ENCODE data around the gene ROR1.

ROR1 gene

GRCh38 chr1:63920154-63921117 lies 146.6 kb downstream of the ROR1 start:
- Mint-ChIP-seq H3K9me3 (no peaks in the 10 kb centered on the region), H3K4me1 (ENCODE audit: low read depth) (no peaks in the 10 kb centered on the region), H3K27ac (no peak overlapping the region), H3K36me3 (ENCODE audit: low read depth) (no peaks in the 10 kb centered on the region), H3K4me3 (no peak overlapping the region), H3K27me3 (ENCODE audit: low read depth) (peaks cover 2% of the 10 kb centered on the region)
- DNase-seq (ENCODE audit: low spot score) = no peak

DNA sequence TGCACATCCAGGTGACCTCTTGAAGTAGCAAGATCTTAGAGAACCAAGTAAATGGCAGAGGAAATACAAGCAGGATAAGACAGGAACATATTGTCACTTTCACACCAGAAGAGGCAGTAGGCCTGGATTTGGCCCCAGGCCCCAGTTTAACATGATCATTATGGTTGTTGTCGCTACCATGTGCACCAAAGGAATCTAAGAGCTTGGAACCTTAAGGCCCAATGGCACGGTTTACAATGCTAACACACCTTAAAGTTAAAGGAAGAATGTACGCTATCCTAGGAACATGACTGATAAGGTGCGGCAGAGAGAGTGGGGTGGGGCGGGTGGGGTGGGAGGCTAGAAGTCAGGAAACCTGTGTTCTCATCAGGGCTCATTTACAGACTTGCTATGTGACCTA lies 147.5 kb downstream of the ROR1 start:
- no peak overlapping the region for H3K27ac Mint-ChIP-seq
- no peak for DNase-seq (ENCODE audit: low spot score)
- no peaks in the 10 kb centered on the region for H3K9me3 Mint-ChIP-seq
- H3K4me1 Mint-ChIP-seq (ENCODE audit: low read depth) = no peaks in the 10 kb centered on the region
- no peaks in the 10 kb centered on the region for H3K36me3 Mint-ChIP-seq (ENCODE audit: low read depth)
- H3K27me3 Mint-ChIP-seq (ENCODE audit: low read depth) = peaks cover 2% of the 10 kb centered on the region
- no peak overlapping the region for H3K4me3 Mint-ChIP-seq

GRCh38 chr1:63921802-63922201 lies 148.0 kb downstream of the ROR1 start:
- Mint-ChIP-seq H3K4me3 (no peak overlapping the region), H3K36me3 (ENCODE audit: low read depth) (no peaks in the 10 kb centered on the region), H3K9me3 (no peaks in the 10 kb centered on the region), H3K27ac (no peak overlapping the region), H3K27me3 (ENCODE audit: low read depth) (peaks cover 2% of the 10 kb centered on the region), H3K4me1 (ENCODE audit: low read depth) (no peaks in the 10 kb centered on the region)
- no peak for DNase-seq (ENCODE audit: low spot score)

DNA sequence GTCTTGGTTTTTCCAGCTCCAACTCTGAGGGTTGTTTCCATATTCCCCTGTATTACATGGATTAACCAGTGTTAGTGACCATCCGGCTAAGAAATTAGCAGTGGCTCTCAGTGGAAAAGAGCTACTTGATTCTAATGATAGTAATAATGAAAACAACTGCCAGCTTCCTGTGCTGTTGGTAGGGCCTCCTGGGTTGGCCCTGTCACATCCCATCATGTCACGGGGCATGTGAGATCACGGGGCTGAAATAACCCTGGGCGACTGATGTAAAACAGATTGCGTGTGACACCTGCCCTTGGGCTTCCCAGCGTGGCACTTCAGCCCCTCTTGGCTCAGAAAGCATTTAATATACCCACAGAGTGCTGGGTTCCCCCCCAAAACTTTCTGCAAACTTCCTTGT lies 149.0 kb downstream of the ROR1 start:
- no peak overlapping the region for H3K27ac Mint-ChIP-seq
- H3K4me3 Mint-ChIP-seq = no peak overlapping the region
- no peaks in the 10 kb centered on the region for H3K4me1 Mint-ChIP-seq (ENCODE audit: low read depth)
- DNase-seq (ENCODE audit: low spot score) = no peak
- H3K27me3 Mint-ChIP-seq (ENCODE audit: low read depth) = peaks cover 2% of the 10 kb centered on the region
- no peaks in the 10 kb centered on the region for H3K36me3 Mint-ChIP-seq (ENCODE audit: low read depth)
- H3K9me3 Mint-ChIP-seq = no peaks in the 10 kb centered on the region

DNA sequence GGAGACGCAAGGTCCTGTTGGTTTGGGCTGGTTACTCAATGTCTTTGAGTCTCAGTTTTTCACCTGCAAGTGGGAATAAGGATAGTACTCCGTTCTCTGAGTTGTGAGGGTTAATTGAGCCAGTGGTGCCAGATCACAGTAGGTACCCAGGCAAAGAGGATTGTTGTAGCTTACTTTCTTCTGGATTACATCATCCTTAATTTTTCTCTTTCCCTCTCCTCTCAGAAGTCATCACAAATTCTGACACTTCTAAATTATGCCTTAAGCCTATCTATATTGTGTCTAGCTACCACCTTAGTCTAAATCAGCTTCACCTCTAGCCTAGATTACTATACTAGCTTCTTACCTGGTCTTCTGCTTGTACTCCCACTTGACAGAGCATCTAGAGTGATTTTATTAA lies 149.5 kb downstream of the ROR1 start:
- Mint-ChIP-seq H3K36me3 (ENCODE audit: low read depth) (no peaks in the 10 kb centered on the region), H3K27me3 (ENCODE audit: low read depth) (peaks cover 2% of the 10 kb centered on the region), H3K27ac (no peak overlapping the region), H3K4me1 (ENCODE audit: low read depth) (no peaks in the 10 kb centered on the region), H3K9me3 (no peaks in the 10 kb centered on the region), H3K4me3 (no peak overlapping the region)
- no peak for DNase-seq (ENCODE audit: low spot score)

DNA sequence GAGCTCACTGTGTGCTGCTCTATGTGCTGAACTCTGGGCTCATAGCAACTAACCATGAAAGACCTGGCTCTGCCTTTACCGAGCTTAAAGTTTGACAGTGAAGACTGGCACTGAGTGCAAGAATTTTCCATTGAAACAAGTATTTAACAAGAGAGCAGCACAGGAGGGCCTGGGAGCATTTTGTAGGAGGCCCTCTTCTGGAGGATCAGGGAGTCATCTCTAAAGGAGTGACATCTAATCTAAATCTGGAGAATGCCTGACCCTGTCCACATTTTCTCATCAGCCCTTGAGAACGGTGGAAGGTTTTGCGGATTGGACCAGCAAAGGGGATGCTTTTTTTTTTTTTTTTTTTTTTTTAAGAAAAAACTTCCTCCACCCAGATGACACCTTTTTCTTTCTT lies 150.8 kb downstream of the ROR1 start:
- no peak for DNase-seq (ENCODE audit: low spot score)
- Mint-ChIP-seq H3K27me3 (ENCODE audit: low read depth) (peaks cover 2% of the 10 kb centered on the region), H3K4me3 (no peak overlapping the region), H3K9me3 (no peaks in the 10 kb centered on the region), H3K36me3 (ENCODE audit: low read depth) (no peaks in the 10 kb centered on the region), H3K4me1 (ENCODE audit: low read depth) (no peaks in the 10 kb centered on the region), H3K27ac (no peak overlapping the region)

DNA sequence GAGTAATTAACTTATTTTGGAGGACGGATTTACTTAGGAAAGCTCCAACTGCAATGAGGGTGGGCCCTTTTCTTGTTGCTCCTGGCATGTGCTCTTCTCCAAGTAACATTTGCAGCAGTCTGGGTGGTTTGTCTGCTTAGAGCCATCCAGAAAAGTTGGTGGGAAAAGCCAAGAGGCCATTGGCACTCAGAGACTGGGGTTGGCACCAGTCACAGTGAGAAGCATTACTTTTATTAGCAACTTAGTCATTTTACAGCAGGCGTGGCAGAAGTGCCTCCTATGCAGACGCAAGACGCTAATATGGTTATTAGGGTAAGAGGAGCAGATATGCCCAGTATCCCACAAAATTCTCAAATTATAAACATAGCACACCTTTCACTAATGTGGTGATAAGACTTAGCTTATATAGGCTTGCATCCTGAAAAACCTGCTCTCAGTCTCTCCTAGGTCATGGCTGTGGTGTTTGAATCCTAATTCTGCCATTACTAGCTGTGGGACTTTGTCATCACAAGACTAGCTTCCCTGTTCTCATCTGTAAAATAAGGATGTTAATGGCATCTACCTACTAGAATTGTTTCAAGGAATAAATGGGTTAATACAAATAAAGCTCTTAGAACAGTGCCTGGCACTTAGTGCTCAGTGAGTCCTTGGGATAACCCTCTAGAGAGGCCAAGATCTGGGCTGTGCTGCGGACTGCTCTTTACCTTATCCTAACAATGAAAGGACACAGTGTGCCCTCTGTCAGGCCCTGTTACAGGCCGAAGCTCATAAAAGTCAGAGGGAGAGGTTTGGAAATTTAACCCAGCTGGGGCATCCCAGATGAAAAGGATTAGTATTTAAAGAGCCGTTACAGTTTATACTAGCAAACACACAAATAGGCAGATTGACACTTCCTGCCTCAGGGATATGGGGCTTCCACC lies 154.6 kb downstream of the ROR1 start:
- H3K4me1 Mint-ChIP-seq (ENCODE audit: low read depth) = no peaks in the 10 kb centered on the region
- H3K4me3 Mint-ChIP-seq = no peak overlapping the region
- no peak for DNase-seq (ENCODE audit: low spot score)
- no peak overlapping the region for H3K27ac Mint-ChIP-seq
- no peaks in the 10 kb centered on the region for H3K36me3 Mint-ChIP-seq (ENCODE audit: low read depth)
- peaks cover 2% of the 10 kb centered on the region for H3K27me3 Mint-ChIP-seq (ENCODE audit: low read depth)
- no peaks in the 10 kb centered on the region for H3K9me3 Mint-ChIP-seq

- DNase-seq (ENCODE audit: low spot score) = no peak
- no peak overlapping the region for H3K27ac Mint-ChIP-seq
- no peaks in the 10 kb centered on the region for H3K36me3 Mint-ChIP-seq (ENCODE audit: low read depth)
- no peaks in the 10 kb centered on the region for H3K4me1 Mint-ChIP-seq (ENCODE audit: low read depth)
- H3K27me3 Mint-ChIP-seq (ENCODE audit: low read depth) = no peaks in the 10 kb centered on the region
- H3K9me3 Mint-ChIP-seq = no peaks in the 10 kb centered on the region
- H3K4me3 Mint-ChIP-seq = no peak overlapping the region
Measured at GRCh38 chr1:63929106-63929478, 155.3 kb downstream of the ROR1 start.

DNA sequence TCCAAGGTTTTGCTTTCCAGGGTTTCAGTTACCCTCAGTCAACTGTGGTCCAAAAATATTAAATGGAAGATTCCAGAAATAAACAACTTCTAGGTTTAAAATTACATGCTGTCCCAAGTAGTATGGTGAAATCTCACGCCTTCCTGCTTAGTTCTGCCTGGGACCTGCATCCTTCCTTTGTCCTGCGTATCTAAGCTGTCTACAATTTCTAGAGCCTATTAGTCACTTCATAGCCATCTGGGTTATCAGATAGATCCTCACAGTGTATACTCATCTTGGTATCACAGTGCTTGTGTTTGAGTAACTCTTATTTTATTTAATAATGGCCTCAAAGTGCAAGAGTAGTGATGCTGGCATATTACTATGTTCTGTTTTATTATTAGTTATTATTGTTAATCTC lies 157.7 kb downstream of the ROR1 start:
- H3K27ac Mint-ChIP-seq = no peak overlapping the region
- H3K4me3 Mint-ChIP-seq = no peak overlapping the region
- no peaks in the 10 kb centered on the region for H3K36me3 Mint-ChIP-seq (ENCODE audit: low read depth)
- no peaks in the 10 kb centered on the region for H3K27me3 Mint-ChIP-seq (ENCODE audit: low read depth)
- no peak for DNase-seq (ENCODE audit: low spot score)
- H3K4me1 Mint-ChIP-seq (ENCODE audit: low read depth) = no peaks in the 10 kb centered on the region
- no peaks in the 10 kb centered on the region for H3K9me3 Mint-ChIP-seq

DNA sequence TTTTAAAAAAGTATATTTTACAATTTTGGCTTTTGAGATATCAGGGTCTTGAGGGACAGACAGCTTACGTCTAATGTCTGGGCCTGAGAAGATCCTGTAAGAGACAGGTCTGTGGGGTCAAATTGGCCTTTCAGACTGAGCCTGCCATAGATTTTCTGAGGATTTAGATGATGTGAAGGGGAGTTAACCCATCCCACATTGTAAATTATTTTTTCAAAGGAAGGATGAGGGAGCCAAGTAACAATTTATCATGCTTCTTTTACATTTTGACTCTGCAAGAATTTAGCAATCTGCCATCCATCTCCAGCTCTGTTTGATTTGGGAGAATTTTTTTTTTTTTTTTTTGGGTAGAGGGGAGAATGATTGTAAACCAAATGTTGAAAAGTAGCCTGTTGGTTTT lies 160.9 kb downstream of the ROR1 start:
- DNase-seq (ENCODE audit: low spot score) = no peak
- Mint-ChIP-seq H3K9me3 (no peaks in the 10 kb centered on the region), H3K27me3 (ENCODE audit: low read depth) (no peaks in the 10 kb centered on the region), H3K4me1 (ENCODE audit: low read depth) (no peaks in the 10 kb centered on the region), H3K27ac (no peak overlapping the region), H3K36me3 (ENCODE audit: low read depth) (no peaks in the 10 kb centered on the region), H3K4me3 (no peak overlapping the region)

GRCh38 chr1:63935143-63935542 lies 161.3 kb downstream of the ROR1 start:
- no peak for DNase-seq (ENCODE audit: low spot score)
- no peak overlapping the region for H3K27ac Mint-ChIP-seq
- no peaks in the 10 kb centered on the region for H3K36me3 Mint-ChIP-seq (ENCODE audit: low read depth)
- no peak overlapping the region for H3K4me3 Mint-ChIP-seq
- H3K4me1 Mint-ChIP-seq (ENCODE audit: low read depth) = no peaks in the 10 kb centered on the region
- no peaks in the 10 kb centered on the region for H3K9me3 Mint-ChIP-seq
- H3K27me3 Mint-ChIP-seq (ENCODE audit: low read depth) = no peaks in the 10 kb centered on the region

DNA sequence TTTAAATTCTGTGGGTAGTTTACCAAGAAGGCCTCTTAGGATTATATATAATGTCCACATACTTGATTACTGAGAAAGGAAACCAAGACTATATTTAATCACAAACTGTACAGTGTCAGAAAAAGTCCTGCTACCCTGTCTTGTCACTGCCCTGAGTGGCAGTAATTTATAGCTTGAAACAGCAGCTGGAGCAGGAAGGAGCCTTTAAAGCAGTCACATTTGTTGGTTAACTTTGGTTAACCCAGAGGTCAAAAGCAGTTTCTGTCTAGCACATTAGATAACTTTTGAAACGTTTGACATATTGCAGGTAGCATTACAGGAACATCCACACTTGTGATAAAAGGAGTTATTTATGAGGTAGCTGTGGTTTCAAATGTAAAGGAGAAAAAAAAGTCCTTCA lies 161.7 kb downstream of the ROR1 start:
- H3K27ac Mint-ChIP-seq = no peak overlapping the region
- no peaks in the 10 kb centered on the region for H3K27me3 Mint-ChIP-seq (ENCODE audit: low read depth)
- no peaks in the 10 kb centered on the region for H3K9me3 Mint-ChIP-seq
- H3K4me1 Mint-ChIP-seq (ENCODE audit: low read depth) = no peaks in the 10 kb centered on the region
- H3K4me3 Mint-ChIP-seq = no peak overlapping the region
- DNase-seq (ENCODE audit: low spot score) = no peak
- no peaks in the 10 kb centered on the region for H3K36me3 Mint-ChIP-seq (ENCODE audit: low read depth)

- no peaks in the 10 kb centered on the region for H3K36me3 Mint-ChIP-seq (ENCODE audit: low read depth)
- no peak overlapping the region for H3K27ac Mint-ChIP-seq
- DNase-seq (ENCODE audit: low spot score) = no peak
- no peaks in the 10 kb centered on the region for H3K4me1 Mint-ChIP-seq (ENCODE audit: low read depth)
- H3K9me3 Mint-ChIP-seq = no peaks in the 10 kb centered on the region
- no peaks in the 10 kb centered on the region for H3K27me3 Mint-ChIP-seq (ENCODE audit: low read depth)
- no peak overlapping the region for H3K4me3 Mint-ChIP-seq
Measured at GRCh38 chr1:63936276-63936675, 162.5 kb downstream of the ROR1 start.

- H3K27me3 Mint-ChIP-seq (ENCODE audit: low read depth) = no peaks in the 10 kb centered on the region
- H3K27ac Mint-ChIP-seq = no peak overlapping the region
- H3K4me3 Mint-ChIP-seq = no peak overlapping the region
- H3K4me1 Mint-ChIP-seq (ENCODE audit: low read depth) = no peaks in the 10 kb centered on the region
- DNase-seq (ENCODE audit: low spot score) = no peak
- no peaks in the 10 kb centered on the region for H3K9me3 Mint-ChIP-seq
- H3K36me3 Mint-ChIP-seq (ENCODE audit: low read depth) = no peaks in the 10 kb centered on the region
Measured at GRCh38 chr1:63936801-63937200, 163.0 kb downstream of the ROR1 start.

Data from T-helper 2 cell treated with Interferon-gamma antibody and Interleukin-4, amounts not matched to agents 5 μg/mL and 100 μg/mL, for 36 hours (primary cell).